ENCODE measurements around the gene ZIC4. TPM values are rescaled to one million over a fixed set of nuclear protein-coding genes. Genes with fewer than 3 reads are reported as not detected.

Gene ZIC4
- total RNA-seq, 1 experiment from 2014 or later = not detected

DNA sequence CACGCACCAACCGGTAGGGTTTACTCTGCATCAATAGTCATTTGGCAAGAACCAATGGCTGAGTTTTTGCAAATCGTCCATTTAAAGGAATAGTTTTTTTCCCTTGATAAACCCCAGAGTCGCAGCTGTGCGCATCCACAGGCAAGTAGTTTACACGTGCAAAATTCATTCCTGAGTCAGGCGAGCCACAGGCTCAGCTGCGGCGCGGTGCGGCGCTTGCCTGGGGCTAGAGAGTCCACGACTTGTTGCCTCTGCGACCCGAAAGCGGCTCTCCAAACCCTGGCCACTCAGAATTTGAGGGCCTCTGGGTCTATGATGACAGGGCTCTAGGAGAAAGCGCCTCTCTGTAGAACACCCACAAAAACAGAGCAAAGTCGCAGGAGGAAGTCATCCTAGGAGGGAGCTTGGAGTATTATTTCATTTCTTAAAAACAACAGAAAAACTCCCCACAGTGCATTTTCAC, 36.7 kb downstream of the ZIC4 start:
- ChIA-PET CTCF (interaction anchor here (0.6 kb wide), 1 partner anchor 42 kb away, joined by 3 read pairs; no protein-coding TSS in a partner anchor), POLR2A (no interaction called here)
- BruUV-seq (replicated peaks) = no TSS peak
- TF ChIP-seq, protein P1, sequence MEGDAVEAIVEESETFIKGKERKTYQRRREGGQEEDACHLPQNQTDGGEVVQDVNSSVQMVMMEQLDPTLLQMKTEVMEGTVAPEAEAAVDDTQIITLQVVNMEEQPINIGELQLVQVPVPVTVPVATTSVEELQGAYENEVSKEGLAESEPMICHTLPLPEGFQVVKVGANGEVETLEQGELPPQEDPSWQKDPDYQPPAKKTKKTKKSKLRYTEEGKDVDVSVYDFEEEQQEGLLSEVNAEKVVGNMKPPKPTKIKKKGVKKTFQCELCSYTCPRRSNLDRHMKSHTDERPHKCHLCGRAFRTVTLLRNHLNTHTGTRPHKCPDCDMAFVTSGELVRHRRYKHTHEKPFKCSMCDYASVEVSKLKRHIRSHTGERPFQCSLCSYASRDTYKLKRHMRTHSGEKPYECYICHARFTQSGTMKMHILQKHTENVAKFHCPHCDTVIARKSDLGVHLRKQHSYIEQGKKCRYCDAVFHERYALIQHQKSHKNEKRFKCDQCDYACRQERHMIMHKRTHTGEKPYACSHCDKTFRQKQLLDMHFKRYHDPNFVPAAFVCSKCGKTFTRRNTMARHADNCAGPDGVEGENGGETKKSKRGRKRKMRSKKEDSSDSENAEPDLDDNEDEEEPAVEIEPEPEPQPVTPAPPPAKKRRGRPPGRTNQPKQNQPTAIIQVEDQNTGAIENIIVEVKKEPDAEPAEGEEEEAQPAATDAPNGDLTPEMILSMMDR (IDR thresholded peaks at IDR 0.05; ENCODE audit: unreplicated experiment) = no peak
- Mint-ChIP-seq H3K4me1 (ENCODE audit: insufficient read depth, unreplicated experiment) (no peaks in the 10 kb centered on the region), H3K36me3 (ENCODE audit: insufficient read depth, unreplicated experiment) (no peaks in the 10 kb centered on the region), H3K27me3 (ENCODE audit: insufficient read depth, unreplicated experiment) (peaks cover 93% of the 10 kb centered on the region), H3K27ac (ENCODE audit: low read depth, unreplicated experiment) (no peak overlapping the region), H3K9me3 (ENCODE audit: unreplicated experiment) (no peaks in the 10 kb centered on the region), H3K4me3 (ENCODE audit: unreplicated experiment) (no peak overlapping the region)
- intact Hi-C loops (cut with micrococcal nuclease) = loop anchor here (10.0 kb wide), 1 partner anchor 245 kb away; no protein-coding TSS in a partner anchor
- no peak for DNase-seq (ENCODE audit: unreplicated experiment)

DNA sequence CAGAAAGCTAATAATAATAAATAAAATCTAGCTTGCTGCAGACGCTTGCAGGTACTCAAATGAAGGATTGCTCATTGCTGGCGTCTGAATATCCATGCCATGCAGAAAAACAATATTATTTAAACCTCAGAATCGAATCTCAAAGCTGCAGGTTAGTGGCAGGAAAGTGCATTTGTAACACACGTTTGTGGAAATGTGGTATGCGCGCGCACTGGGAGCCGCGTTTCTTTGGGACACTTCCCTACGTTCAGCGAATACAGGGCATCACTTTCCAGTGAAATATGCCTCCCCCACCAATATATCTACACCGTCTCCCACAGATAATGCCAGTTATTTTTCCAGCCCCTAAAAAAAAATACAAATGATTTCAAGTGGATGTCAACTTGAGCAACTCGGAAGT, 37.1 kb downstream of the ZIC4 start:
- H3K36me3 Mint-ChIP-seq (ENCODE audit: insufficient read depth, unreplicated experiment) = no peaks in the 10 kb centered on the region
- CTCF ChIA-PET = no interaction called here
- H3K4me1 Mint-ChIP-seq (ENCODE audit: insufficient read depth, unreplicated experiment) = no peaks in the 10 kb centered on the region

DNA sequence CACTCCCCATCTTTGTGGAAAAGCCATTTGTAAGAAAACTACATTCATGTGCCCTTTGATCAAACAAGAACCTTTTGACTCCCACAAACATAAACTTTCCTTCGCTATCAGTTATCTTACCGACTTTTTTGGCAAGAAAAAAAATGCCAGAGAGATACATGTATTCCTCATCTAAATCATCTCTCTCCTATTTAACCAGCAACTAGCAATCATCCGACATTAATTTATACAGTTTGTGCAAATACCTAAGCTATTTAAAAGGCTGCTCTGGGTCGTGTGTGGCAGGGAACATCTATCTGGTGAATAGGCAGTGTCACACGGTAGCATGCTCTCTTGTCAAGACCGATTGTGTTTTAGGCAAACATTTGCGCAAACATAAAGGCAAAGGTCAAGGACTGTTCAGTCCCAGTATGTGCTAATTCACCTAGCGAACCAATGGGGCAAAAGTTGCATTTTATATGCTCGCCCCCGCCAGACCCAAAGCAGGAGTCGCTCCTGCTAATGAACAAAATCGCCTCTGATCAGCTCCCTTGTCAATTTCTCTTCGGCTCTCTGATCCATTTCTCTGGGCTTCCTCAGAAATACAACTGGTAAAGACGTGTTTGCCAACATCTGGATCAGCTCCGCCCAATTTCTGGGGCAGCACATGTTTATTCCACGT, 37.7 kb downstream of the ZIC4 start:
- Mint-ChIP-seq H3K4me3 (ENCODE audit: unreplicated experiment) (no peak overlapping the region), H3K36me3 (ENCODE audit: insufficient read depth, unreplicated experiment) (no peaks in the 10 kb centered on the region), H3K27me3 (ENCODE audit: insufficient read depth, unreplicated experiment) (peaks cover 93% of the 10 kb centered on the region), H3K4me1 (ENCODE audit: insufficient read depth, unreplicated experiment) (no peaks in the 10 kb centered on the region), H3K9me3 (ENCODE audit: unreplicated experiment) (no peaks in the 10 kb centered on the region), H3K27ac (ENCODE audit: low read depth, unreplicated experiment) (no peak overlapping the region)
- DNase-seq (ENCODE audit: unreplicated experiment) = no peak
- TF ChIP-seq, protein P1 (IDR thresholded peaks at IDR 0.05; ENCODE audit: unreplicated experiment) = no peak
- intact Hi-C loops (cut with micrococcal nuclease) = loop anchor here (10.0 kb wide), 1 partner anchor 246 kb away; no protein-coding TSS in a partner anchor
- ChIA-PET POLR2A (no interaction called here), CTCF (no interaction called here)
- no TSS peak for BruUV-seq (replicated peaks)

More for the DNA sequence above, 37.1 kb downstream of the ZIC4 start:
- Mint-ChIP-seq H3K9me3 (ENCODE audit: unreplicated experiment) (no peaks in the 10 kb centered on the region), H3K4me3 (ENCODE audit: unreplicated experiment) (no peak overlapping the region), H3K27me3 (ENCODE audit: insufficient read depth, unreplicated experiment) (peaks cover 93% of the 10 kb centered on the region), H3K27ac (ENCODE audit: low read depth, unreplicated experiment) (no peak overlapping the region)
- no peak for DNase-seq (ENCODE audit: unreplicated experiment)
- no TSS peak for BruUV-seq (replicated peaks)
- TF ChIP-seq, protein P1 (IDR thresholded peaks at IDR 0.05; ENCODE audit: unreplicated experiment) = no peak
- intact Hi-C loops (cut with micrococcal nuclease) = loop anchor here (10.0 kb wide), 1 partner anchor 246 kb away; no protein-coding TSS in a partner anchor
- POLR2A ChIA-PET = no interaction called here

DNA sequence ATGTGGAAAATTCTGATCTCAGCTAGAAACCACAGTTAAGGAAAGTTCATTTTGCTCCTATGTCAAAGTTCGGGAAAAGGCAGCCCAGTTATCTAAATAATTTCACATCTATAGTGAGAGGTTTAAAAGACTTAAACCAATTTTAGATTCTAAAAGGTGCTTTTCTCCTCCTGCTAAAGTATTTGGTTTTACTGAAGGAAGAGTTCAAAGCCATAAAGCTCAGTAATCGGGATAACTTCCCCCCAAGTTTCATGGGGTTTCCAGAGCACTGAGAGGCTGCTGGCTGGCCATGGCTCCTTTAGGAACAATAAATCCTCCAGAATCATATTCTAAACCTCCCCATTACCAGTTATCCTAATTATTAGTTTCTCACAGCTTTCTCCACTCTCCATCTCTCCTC, 38.2 kb downstream of the ZIC4 start:
- DNase-seq (ENCODE audit: unreplicated experiment) = no peak
- H3K27me3 Mint-ChIP-seq (ENCODE audit: insufficient read depth, unreplicated experiment) = peaks cover 93% of the 10 kb centered on the region
- no peaks in the 10 kb centered on the region for H3K4me1 Mint-ChIP-seq (ENCODE audit: insufficient read depth, unreplicated experiment)
- H3K27ac Mint-ChIP-seq (ENCODE audit: low read depth, unreplicated experiment) = no peak overlapping the region
- intact Hi-C loops (cut with micrococcal nuclease) = loop anchor here (10.0 kb wide), 1 partner anchor 247 kb away; no protein-coding TSS in a partner anchor
- BruUV-seq (replicated peaks) = no TSS peak
- no peaks in the 10 kb centered on the region for H3K36me3 Mint-ChIP-seq (ENCODE audit: insufficient read depth, unreplicated experiment)
- TF ChIP-seq, protein P1 (IDR thresholded peaks at IDR 0.05; ENCODE audit: unreplicated experiment) = no peak
- ChIA-PET POLR2A (no interaction called here), CTCF (no interaction called here)
- H3K4me3 Mint-ChIP-seq (ENCODE audit: unreplicated experiment) = no peak overlapping the region
- no peaks in the 10 kb centered on the region for H3K9me3 Mint-ChIP-seq (ENCODE audit: unreplicated experiment)

Data from MCF 10A (cell line).